DND-41 (cell line): ENCODE data around the gene FOXN3.

Experiments
- ATAC-seq: fragments of 200-7000 bp; cut with Tn5 transposase; 3 replicates; pipeline ENCODE4 v1.9.1; 2021; ENCODE audit warnings: low read depth; ENCODE audit not compliant: insufficient read depth
- DNase-seq: peaks from one replicate; pipeline ENCODE4 v3.0.0-alpha.2; 2020
- H2AFZ ChIP-seq: 2 replicates; pipeline ENCODE4 v1.6.0; 2012; ENCODE audit warnings: low read depth, low read length
- H3K27ac ChIP-seq: 2 replicates; pipeline ENCODE4 v1.5.1; 2012; ENCODE audit warnings: low read length, inconsistent platforms
- H3K27me3 ChIP-seq: fragments of 200-600 bp; sonication (generic); 2 replicates; pipeline ENCODE4 v1.6.0; 2012; ENCODE audit warnings: low read length, mild to moderate bottlenecking, inconsistent platforms; ENCODE audit not compliant: insufficient read depth, poor library complexity
- H3K36me3 ChIP-seq: 2 replicates; pipeline ENCODE4 v1.5.1; 2012; ENCODE audit warnings: low read length, inconsistent platforms; ENCODE audit not compliant: insufficient read depth
- H3K4me1 ChIP-seq: 2 replicates; pipeline ENCODE4 v1.5.1; 2012; ENCODE audit warnings: mild to moderate bottlenecking, low read length; ENCODE audit not compliant: insufficient read depth
- H3K4me2 ChIP-seq: 2 replicates; pipeline ENCODE4 v1.6.0; 2012; ENCODE audit warnings: mild to moderate bottlenecking, moderate library complexity, low read length, inconsistent platforms; ENCODE audit not compliant: insufficient read depth
- H3K4me3 ChIP-seq, 2 experiments: fragments of 200-600 bp in 1 of 2; shearing (Covaris generic) in 1 of 2; 2 replicates each; pipeline ENCODE4 v1.5.1; 2012 to 2016; ENCODE audit warnings: inconsistent platforms in 2 of 2, low read length in 2 of 2, mild to moderate bottlenecking in 2 of 2, low read depth in 1 of 2, moderate library complexity in 1 of 2
- H3K79me2 ChIP-seq: 2 replicates; pipeline ENCODE4 v1.6.0; 2012; ENCODE audit warnings: low read length, inconsistent platforms; ENCODE audit not compliant: insufficient read depth
- H3K9ac ChIP-seq: 2 replicates; pipeline ENCODE4 v1.6.0; 2012; ENCODE audit warnings: low read depth, mild to moderate bottlenecking, inconsistent platforms, low read length, moderate library complexity
- H3K9me3 ChIP-seq: 2 replicates; pipeline ENCODE4 v1.5.1; 2012; ENCODE audit warnings: low read length, moderate library complexity, mild to moderate bottlenecking, inconsistent platforms; ENCODE audit not compliant: insufficient read depth, severe bottlenecking
- H4K20me1 ChIP-seq: 2 replicates; pipeline ENCODE4 v1.6.0; 2012; ENCODE audit warnings: low read length; ENCODE audit not compliant: insufficient read depth
- EZH2 ChIP-seq: IDR thresholded peaks from 3 replicates; pipeline ENCODE4 v1.6.1; 2012; ENCODE audit warnings: borderline replicate concordance, low read depth, mild to moderate bottlenecking, moderate library complexity, low read length, inconsistent platforms; ENCODE audit not compliant: severe bottlenecking
- TF ChIP-seq, protein P1 (sequence below): IDR thresholded peaks from 2 replicates; pipeline ENCODE4 v1.5.1; 2012; ENCODE audit warnings: borderline replicate concordance, low read length, moderate library complexity, mild to moderate bottlenecking; ENCODE audit not compliant: poor library complexity, severe bottlenecking; ENCODE audit errors: extremely low read depth

The FOXN3 gene

DNA sequence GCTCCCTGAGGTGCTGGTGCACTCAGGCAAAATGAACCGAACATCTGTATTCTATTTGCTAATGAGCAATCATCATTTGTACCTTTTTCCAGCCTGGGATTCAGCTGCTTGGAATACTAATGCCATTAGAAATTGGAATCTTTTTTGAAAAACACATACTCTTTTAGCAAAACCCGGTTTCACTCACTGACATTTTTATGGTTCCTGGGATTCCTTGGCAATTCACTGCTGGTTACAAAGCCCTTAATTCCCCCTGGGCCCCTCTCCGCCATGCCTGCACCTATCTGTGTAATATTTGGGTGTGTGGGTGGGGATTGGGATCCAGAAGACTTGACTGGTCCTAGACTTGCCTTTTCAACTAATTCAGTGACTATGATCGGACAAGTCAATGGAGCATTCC lies 199.1 kb downstream of the FOXN3 start:
- no peaks in the 10 kb centered on the region for H3K9me3 ChIP-seq
- H2AFZ ChIP-seq: no peak overlapping the region
- H3K27ac ChIP-seq: no peak overlapping the region
- DNase-seq (no peak), ATAC-seq (no peak)
- no peaks in the 10 kb centered on the region; the same call in 1 of the 2 replicates for H4K20me1 ChIP-seq
- peaks cover 28% of the 10 kb centered on the region for H3K79me2 ChIP-seq
- H3K4me1 ChIP-seq: peaks cover 6% of the 10 kb centered on the region
- H3K27me3 ChIP-seq: no peaks in the 10 kb centered on the region
- TF ChIP-seq, protein P1, sequence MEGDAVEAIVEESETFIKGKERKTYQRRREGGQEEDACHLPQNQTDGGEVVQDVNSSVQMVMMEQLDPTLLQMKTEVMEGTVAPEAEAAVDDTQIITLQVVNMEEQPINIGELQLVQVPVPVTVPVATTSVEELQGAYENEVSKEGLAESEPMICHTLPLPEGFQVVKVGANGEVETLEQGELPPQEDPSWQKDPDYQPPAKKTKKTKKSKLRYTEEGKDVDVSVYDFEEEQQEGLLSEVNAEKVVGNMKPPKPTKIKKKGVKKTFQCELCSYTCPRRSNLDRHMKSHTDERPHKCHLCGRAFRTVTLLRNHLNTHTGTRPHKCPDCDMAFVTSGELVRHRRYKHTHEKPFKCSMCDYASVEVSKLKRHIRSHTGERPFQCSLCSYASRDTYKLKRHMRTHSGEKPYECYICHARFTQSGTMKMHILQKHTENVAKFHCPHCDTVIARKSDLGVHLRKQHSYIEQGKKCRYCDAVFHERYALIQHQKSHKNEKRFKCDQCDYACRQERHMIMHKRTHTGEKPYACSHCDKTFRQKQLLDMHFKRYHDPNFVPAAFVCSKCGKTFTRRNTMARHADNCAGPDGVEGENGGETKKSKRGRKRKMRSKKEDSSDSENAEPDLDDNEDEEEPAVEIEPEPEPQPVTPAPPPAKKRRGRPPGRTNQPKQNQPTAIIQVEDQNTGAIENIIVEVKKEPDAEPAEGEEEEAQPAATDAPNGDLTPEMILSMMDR: no peak
- no peak for TF ChIP-seq EZH2
- H3K9ac ChIP-seq: no peak overlapping the region
- H3K4me3 ChIP-seq: no peak overlapping the region
- peaks cover 22% of the 10 kb centered on the region for H3K36me3 ChIP-seq
- no peak overlapping the region for H3K4me2 ChIP-seq

GRCh38 chr14:89215531-89215930 lies 201.5 kb downstream of the FOXN3 start:
- H3K27me3 ChIP-seq: no peaks in the 10 kb centered on the region
- TF ChIP-seq EZH2: no peak
- TF ChIP-seq, protein P1: no peak
- H3K4me3 ChIP-seq: no peak overlapping the region
- H3K9me3 ChIP-seq: no peaks in the 10 kb centered on the region
- no peaks in the 10 kb centered on the region for H3K4me1 ChIP-seq
- H3K36me3 ChIP-seq: peaks cover 18% of the 10 kb centered on the region
- H2AFZ ChIP-seq: no peak overlapping the region
- H3K79me2 ChIP-seq: peaks cover 16% of the 10 kb centered on the region
- H4K20me1 ChIP-seq: no peaks in the 10 kb centered on the region; the same call in 1 of the 2 replicates
- no peak overlapping the region for H3K4me2 ChIP-seq
- ATAC-seq (no peak), DNase-seq (no peak)
- no peak overlapping the region for H3K27ac ChIP-seq
- H3K9ac ChIP-seq: no peak overlapping the region

- Histone ChIP-seq H3K36me3 (peaks cover 14% of the 10 kb centered on the region), H4K20me1 (no peaks in the 10 kb centered on the region; the same call in 1 of the 2 replicates), H3K9ac (no peak overlapping the region), H3K4me1 (no peaks in the 10 kb centered on the region), H3K27me3 (no peaks in the 10 kb centered on the region), H2AFZ (no peak overlapping the region), H3K79me2 (peaks cover 13% of the 10 kb centered on the region), H3K9me3 (no peaks in the 10 kb centered on the region), H3K27ac (no peak overlapping the region), H3K4me3 (no peak overlapping the region), H3K4me2 (no peak overlapping the region)
- TF ChIP-seq, protein P1: no peak
- TF ChIP-seq EZH2: no peak
- ATAC-seq: no peak
- DNase-seq: no peak
Measured at GRCh38 chr14:89215114-89215513, 201.9 kb downstream of the FOXN3 start.
